H1 (cell line): ENCODE data around the gene PTPN1. TPM values are rescaled to one million over a fixed set of nuclear protein-coding genes. Genes with fewer than 3 reads are reported as not detected.

Experiments
- CTCF ChIA-PET: fragments of 300-600 bp; sonication (Branson Sonifier 250); formaldehyde crosslinking; loops from one replicate; lab custom pipeline; 2021; ENCODE audit not compliant: partially characterized antibody; lab: Charles Lee
- POLR2A ChIA-PET: fragments of 300-600 bp; sonication (Branson Sonifier 250); formaldehyde crosslinking; loops from one replicate; lab custom pipeline; 2021; ENCODE audit warnings: inconsistent platforms; ENCODE audit not compliant: partially characterized antibody; lab: Charles Lee
- DNase-seq, 2 experiments: peaks; one replicate each; pipeline versions ENCODE4 v3.0.0 to v3.0.0-alpha.2; 2010 to 2022; ENCODE audit warnings: low spot score in 2 of 2, low read depth in 1 of 2, mixed read lengths in 1 of 2
- FAIRE-seq: peaks from 2 replicates; lab custom pipeline; 2011; peaks lifted over from hg19 to GRCh38; lab: Jason Lieb, UNC
- H2AFZ ChIP-seq: 2 replicates; pipeline ENCODE4 v1.8.1; 2012; ENCODE audit warnings: low read length, inconsistent platforms
- H2AK5ac ChIP-seq: 2 replicates; pipeline ENCODE4 v1.6.1; 2013; ENCODE audit warnings: low read depth, low read length
- H2BK120ac ChIP-seq: replicated peaks from 2 replicates; pipeline ENCODE3; 2013; ENCODE audit warnings: low read depth, low read length, inconsistent platforms
- H2BK12ac ChIP-seq: 2 replicates; pipeline ENCODE4 v1.6.1; 2013; ENCODE audit warnings: low read depth, low read length
- H2BK15ac ChIP-seq: 2 replicates; pipeline ENCODE4 v1.6.1; 2013; ENCODE audit warnings: low read length
- H2BK20ac ChIP-seq: 2 replicates; pipeline ENCODE4 v1.6.1; 2013; ENCODE audit warnings: low read length
- H2BK5ac ChIP-seq: 2 replicates; pipeline ENCODE4 v1.6.1; 2013; ENCODE audit warnings: low read depth, low read length
- H3K14ac ChIP-seq: 2 replicates; pipeline ENCODE4 v1.6.1; 2013; ENCODE audit warnings: inconsistent platforms; ENCODE audit not compliant: insufficient read length
- H3K18ac ChIP-seq: 2 replicates; pipeline ENCODE4 v1.6.1; 2013; ENCODE audit warnings: low read length; ENCODE audit errors: extremely low read depth
- H3K23ac ChIP-seq: 2 replicates; pipeline ENCODE4 v1.6.1; 2013; ENCODE audit warnings: inconsistent platforms; ENCODE audit not compliant: insufficient read length
- H3K23me2 ChIP-seq: 2 replicates; pipeline ENCODE4 v1.6.1; 2013; ENCODE audit warnings: low read depth, low read length
- H3K27ac ChIP-seq: 2 replicates; pipeline ENCODE4 v1.6.1; 2011; ENCODE audit warnings: low read depth, low read length, inconsistent platforms
- H3K27me3 ChIP-seq, 4 experiments: replicated peaks in 1 of 4; 1 replicate in 1 of 4; 2 replicates in 3 of 4; pipeline versions ENCODE4 v1.6.1 to v1.8.1; 2011 to 2013; ENCODE audit warnings: low read length in 3 of 4, mild to moderate bottlenecking in 3 of 4, inconsistent platforms in 2 of 4, mixed read lengths in 2 of 4, moderate library complexity in 1 of 4; ENCODE audit not compliant: control insufficient read depth in 3 of 4, insufficient read depth in 3 of 4; ENCODE audit errors: extremely low read depth in 1 of 4
- H3K36me3 ChIP-seq, 4 experiments: 2 replicates each; pipeline versions ENCODE4 v1.6.1 to v1.8.1; 2011 to 2013; ENCODE audit warnings: mild to moderate bottlenecking in 4 of 4, low read length in 3 of 4, moderate library complexity in 2 of 4, control low read depth in 1 of 4, inconsistent platforms in 1 of 4; ENCODE audit not compliant: insufficient read depth in 4 of 4, control insufficient read depth in 2 of 4
- H3K4ac ChIP-seq: replicated peaks from 2 replicates; pipeline ENCODE3; 2013; ENCODE audit warnings: low read length, low read depth, mixed read lengths, inconsistent platforms; ENCODE audit not compliant: insufficient read length
- H3K4me1 ChIP-seq, 4 experiments: replicated peaks in 1 of 4; 1 replicate in 1 of 4; 2 replicates in 3 of 4; pipeline versions ENCODE4 v1.6.1 to v1.8.1; 2011 to 2013; ENCODE audit warnings: low read length in 3 of 4, inconsistent platforms in 2 of 4, mixed read lengths in 1 of 4; ENCODE audit not compliant: insufficient read depth in 4 of 4, control insufficient read depth in 3 of 4
- H3K4me2 ChIP-seq, 2 experiments: 2 replicates each; pipeline versions ENCODE4 v1.6.1 to v1.8.1; 2011 to 2013; ENCODE audit warnings: low read depth in 2 of 2, low read length in 2 of 2, control low read depth in 1 of 2, inconsistent platforms in 1 of 2, mild to moderate bottlenecking in 1 of 2; ENCODE audit not compliant: insufficient read depth in 1 of 2
- H3K4me3 ChIP-seq, 4 experiments: fragments of 200-600, 300-600 bp in 1 of 4; sonication (generic), shearing (Covaris generic), sonication (Bioruptor Twin) in 1 of 4; 2 replicates each; pipeline versions ENCODE4 v1.5.1 to v1.8.1; 2011 to 2016; ENCODE audit warnings: low read length in 4 of 4, low read depth in 3 of 4, control low read depth in 2 of 4, inconsistent platforms in 2 of 4, mild to moderate bottlenecking in 2 of 4, mixed read lengths in 1 of 4, moderate library complexity in 1 of 4; ENCODE audit not compliant: insufficient read depth in 2 of 4; ENCODE audit errors: extremely low read depth in 1 of 4
- H3K56ac ChIP-seq: replicated peaks from 2 replicates; pipeline ENCODE3; 2013; ENCODE audit warnings: low read depth, mild to moderate bottlenecking, mixed read lengths, low read length, inconsistent platforms; ENCODE audit not compliant: insufficient read length
- H3K79me1 ChIP-seq: 2 replicates; pipeline ENCODE4 v1.6.1; 2013; ENCODE audit warnings: low read depth, low read length, control low read depth
- H3K79me2 ChIP-seq, 2 experiments: 2 replicates each; pipeline versions ENCODE4 v1.6.1 to v1.8.1; 2012 to 2013; ENCODE audit warnings: low read length in 2 of 2, mild to moderate bottlenecking in 2 of 2, inconsistent platforms in 1 of 2; ENCODE audit not compliant: insufficient read depth in 2 of 2, control insufficient read depth in 1 of 2
- H3K9ac ChIP-seq, 4 experiments: replicated peaks in 1 of 4; 1 replicate in 1 of 4; 2 replicates in 3 of 4; pipeline versions ENCODE4 v1.6.1 to v1.8.1; 2011 to 2013; ENCODE audit warnings: low read depth in 3 of 4, low read length in 3 of 4, control low read depth in 2 of 4, mild to moderate bottlenecking in 2 of 4, moderate library complexity in 2 of 4, inconsistent platforms in 1 of 4; ENCODE audit errors: extremely low read depth in 1 of 4
- H3K9me3 ChIP-seq, 2 experiments: 2 replicates each; pipeline versions ENCODE4 v1.6.1 to v1.8.1; 2012 to 2013; ENCODE audit warnings: mild to moderate bottlenecking in 2 of 2, moderate library complexity in 2 of 2, control low read depth in 1 of 2, inconsistent platforms in 1 of 2, low read depth in 1 of 2, low read length in 1 of 2, mixed read lengths in 1 of 2; ENCODE audit not compliant: insufficient read depth in 2 of 2
- H4K20me1 ChIP-seq, 2 experiments: replicated peaks in 1 of 2; 2 replicates each; pipeline versions ENCODE3 to v1.8.1; 2011 to 2013; ENCODE audit warnings: inconsistent platforms in 2 of 2, low read length in 2 of 2, mild to moderate bottlenecking in 1 of 2; ENCODE audit not compliant: insufficient read depth in 2 of 2, control insufficient read depth in 1 of 2
- H4K5ac ChIP-seq: 2 replicates; pipeline ENCODE4 v1.6.1; 2013; ENCODE audit warnings: low read length, low read depth, mixed read lengths, inconsistent platforms; ENCODE audit not compliant: insufficient read length
- H4K8ac ChIP-seq: 2 replicates; pipeline ENCODE4 v1.8.0; 2013; ENCODE audit warnings: mild to moderate bottlenecking, moderate library complexity, low read length, inconsistent platforms; ENCODE audit not compliant: insufficient read depth; ENCODE audit errors: extremely low read depth
- H4K91ac ChIP-seq: replicated peaks from 2 replicates; pipeline ENCODE3; 2013; ENCODE audit warnings: low read length, mixed read lengths, inconsistent platforms; ENCODE audit not compliant: insufficient read length
- CHD2 ChIP-seq: IDR thresholded peaks from 2 replicates; pipeline ENCODE4 v1.6.1; 2012; ENCODE audit warnings: low read length, improper control_type of control experiment
- WGBS, 2 experiments: shearing (Covaris generic) in 1 of 2; methylation state at CpG; one replicate each; pipeline versions ENCODE4 v1.1.6 to v1.1.7; 2013 to 2015; ENCODE audit warnings: low lambda C conversion rate in 2 of 2, mixed read lengths in 2 of 2, inconsistent platforms in 1 of 2, low coverage in 1 of 2, missing lambda C conversion rate in 1 of 2; ENCODE audit not compliant: insufficient replicate concordance in 2 of 2, insufficient coverage in 1 of 2, insufficient read length in 1 of 2; ENCODE audit errors: extremely low coverage in 1 of 2, missing lambda C conversion rate in 1 of 2; 5-methylcytosine and 5-hydroxymethylcytosine counted together
- polyA plus RNA-seq, 7 experiments: library from polyadenylated mRNA; depleted of rRNA in 3 of 7; stranded (reverse) in 5 of 7; unstranded in 2 of 7; fragments of >200 nt in 5 of 7; fragments of 200-250 nt in 2 of 7; gene quantifications; 1 replicate in 5 of 7; 2 replicates in 1 of 7; 4 replicates in 1 of 7; pipeline versions ENCODE4 v1.2.1 to v1.2.3, GENCODE V29; 2011 to 2013; ENCODE audit warnings: missing spikeins in 2 of 7, mixed read lengths in 2 of 7
- total RNA-seq: library from RNA; stranded (reverse); fragmentation: NEBNext Ultra II Directional; extraction: Animal tissue kit (Norgen Biotek cat#: 25700); gene quantifications from 2 replicates; pipeline ENCODE4 v1.2.1, GENCODE V29; 2021
- TF ChIP-seq, protein P1 (sequence below): IDR thresholded peaks from 2 replicates; pipeline ENCODE4 v1.6.1; 2011; ENCODE audit warnings: low read depth, mild to moderate bottlenecking, low read length; ENCODE audit not compliant: insufficient read depth

Gene PTPN1
- total and polyA plus RNA-seq, 2 of the 8 experiments (the other 6 are each of a cell fraction or from before 2014, with no cell fraction given) = 18.6 to 32.1 TPM

DNA sequence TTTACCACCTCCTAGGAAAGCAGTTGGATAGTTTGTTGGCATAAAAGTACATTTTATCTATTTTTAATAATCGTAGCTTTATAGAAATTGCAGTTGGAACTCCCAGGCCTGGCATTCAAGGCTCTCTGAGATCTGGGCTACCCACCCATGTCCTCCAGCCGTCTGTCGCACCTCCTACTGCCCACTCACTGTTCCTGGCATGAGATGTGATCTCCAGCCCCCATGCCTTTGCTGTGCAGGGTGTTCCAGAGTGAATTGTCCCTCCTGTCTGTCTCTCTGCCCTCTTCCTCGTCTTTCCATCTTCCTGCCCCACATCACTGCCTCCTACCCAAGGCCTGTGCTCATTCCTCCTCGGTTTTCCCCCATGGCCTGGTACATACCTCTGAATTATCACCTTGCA, 50.7 kb downstream of the PTPN1 start:
- Histone ChIP-seq H4K5ac (no peak overlapping the region), H4K91ac (no peak overlapping the region), H3K18ac (no peak overlapping the region), H2BK12ac (0 out of 2 replicates have a peak overlapping the region, but pooled peaks have one; percentile 60), H2BK20ac (no peak overlapping the region), H3K9me3 (no peaks in the 10 kb centered on the region), H2BK15ac (no peak overlapping the region), H3K4ac (no peak overlapping the region), H3K27me3 (no peaks in the 10 kb centered on the region), H3K4me1 (no peaks in the 10 kb centered on the region), H3K23ac (no peak overlapping the region), H2BK5ac (no peak overlapping the region), H3K56ac (no peak overlapping the region), H4K20me1 (peaks cover 0 to 5% of the 10 kb centered on the region in 2 experiments), H3K9ac (no peak overlapping the region), H4K8ac (no peak overlapping the region), H3K23me2 (no peaks in the 10 kb centered on the region), H2AK5ac (no peak overlapping the region), H3K79me1 (peaks cover 2% of the 10 kb centered on the region; the same call in 1 of the 2 replicates), H2BK120ac (no peak overlapping the region), H3K27ac (no peak overlapping the region), H3K79me2 (peaks cover 0 to 4% of the 10 kb centered on the region in 2 experiments; a peak in 1 of 4 replicates), H3K14ac (peak overlapping the region; percentile 83), H3K36me3 (peaks cover 0 to 19% (median 7%) of the 10 kb centered on the region in 4 experiments; a peak in 4 of 8 replicates), H2AFZ (no peak overlapping the region), H3K4me3 (no peak overlapping the region), H3K4me2 (no peak overlapping the region)
- DNase-seq (peak in 1 of 2 experiments; percentile 28), FAIRE-seq (no peak)
- TF ChIP-seq, protein P1, sequence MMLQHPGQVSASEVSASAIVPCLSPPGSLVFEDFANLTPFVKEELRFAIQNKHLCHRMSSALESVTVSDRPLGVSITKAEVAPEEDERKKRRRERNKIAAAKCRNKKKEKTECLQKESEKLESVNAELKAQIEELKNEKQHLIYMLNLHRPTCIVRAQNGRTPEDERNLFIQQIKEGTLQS = no peak
- TF ChIP-seq CHD2 = no peak
- 91% methylated on average over 5 of the region's 5 CpGs; no CpG with 5 or more reads in 1 of the 2 experiments for WGBS, 2 experiments
- POLR2A ChIA-PET = no interaction called here
- CTCF ChIA-PET = interaction anchor here (0.5 to 2.4 kb wide), 7 partner anchors 10 to 83 kb away, joined by 3 to 7 read pairs (median 3); no protein-coding TSS in a partner anchor
